Measurements from ENCODE around the gene CENPU. TPM values are rescaled to one million over a fixed set of nuclear protein-coding genes. Genes with fewer than 3 reads are reported as not detected.

Gene CENPU
- total RNA-seq, 1 experiment from 2014 or later, result 93.6 TPM

Other genes starting within 250 kb of the CENPU start
- 50.8 and 56.1 TPM in 2 replicates for gene CASP3, start 84.6 kb downstream of the CENPU start, total RNA-seq (2014; rRNA removed; shearing (Covaris generic))
- 23.7 and 30.9 TPM in 2 replicates for gene PRIMPOL, start 84.4 kb downstream of the CENPU start, total RNA-seq (2014; rRNA removed; shearing (Covaris generic))
- gene ACSL1, start 91.9 kb upstream of the CENPU start, total RNA-seq (2014; rRNA removed; shearing (Covaris generic)), result 26.4 and 34.7 TPM in 2 replicates